ENCODE data around the gene HRH2. TPM values are rescaled to one million over a fixed set of nuclear protein-coding genes. Genes with fewer than 3 reads are reported as not detected.

HRH2 gene
- total RNA-seq, 2 donors from 2014 or later: 0.34 to 0.84 TPM

GRCh38 chr5:175670372-175670771 is 12.5 kb downstream of the HRH2 start:
- intact Hi-C loops (cut with DNase I, micrococcal nuclease): no loop called here
- ATAC-seq (no peak), DNase-seq (no peak)

GRCh38 chr5:175671013-175671412 is 13.1 kb downstream of the HRH2 start:
- DNase-seq (no peak), ATAC-seq (no peak)
- intact Hi-C loops (cut with DNase I, micrococcal nuclease): no loop called here

GRCh38 chr5:175672976-175673648 is 15.2 kb downstream of the HRH2 start:
- intact Hi-C loops (cut with DNase I, micrococcal nuclease): no loop called here

GRCh38 chr5:175674731-175675346 is 17.0 kb downstream of the HRH2 start:
- intact Hi-C loops (cut with DNase I, micrococcal nuclease): no loop called here
- ATAC-seq (no peak), DNase-seq (no peak)

More at GRCh38 chr5:175672976-175673648, 15.2 kb downstream of the HRH2 start:
- no peak for DNase-seq
- no peak for ATAC-seq

GRCh38 chr5:175675873-175676272 is 18.0 kb downstream of the HRH2 start:
- intact Hi-C loops (cut with DNase I, micrococcal nuclease): no loop called here
- DNase-seq (no peak), ATAC-seq (no peak)

GRCh38 chr5:175677571-175677970 is 19.7 kb downstream of the HRH2 start:
- DNase-seq (no peak), ATAC-seq (no peak)
- intact Hi-C loops (cut with DNase I, micrococcal nuclease): no loop called here

- ATAC-seq: no peak
- intact Hi-C loops (cut with DNase I, micrococcal nuclease): no loop called here
- no peak for DNase-seq
Measured at GRCh38 chr5:175678074-175678473, 20.2 kb downstream of the HRH2 start.

- intact Hi-C loops (cut with DNase I, micrococcal nuclease): no loop called here
- ATAC-seq (no peak), DNase-seq (no peak)
Measured at GRCh38 chr5:175679411-175679810, 21.5 kb downstream of the HRH2 start.

GRCh38 chr5:175680020-175680419 is 22.1 kb downstream of the HRH2 start:
- ATAC-seq (no peak), DNase-seq (no peak)
- intact Hi-C loops (cut with DNase I, micrococcal nuclease): no loop called here

- intact Hi-C loops (cut with DNase I, micrococcal nuclease): no loop called here
- DNase-seq: no peak
- ATAC-seq: no peak
Measured at GRCh38 chr5:175680463-175680862, 22.6 kb downstream of the HRH2 start.

GRCh38 chr5:175681045-175681967 is 23.4 kb downstream of the HRH2 start:
- intact Hi-C loops (cut with DNase I, micrococcal nuclease): no loop called here
- no peak for DNase-seq
- ATAC-seq: no peak

- DNase-seq: no peak
- no peak for ATAC-seq
- intact Hi-C loops (cut with DNase I, micrococcal nuclease): no loop called here
Measured at GRCh38 chr5:175681968-175682340, 24.1 kb downstream of the HRH2 start.

GRCh38 chr5:175682664-175683063 is 24.8 kb downstream of the HRH2 start:
- DNase-seq: no peak
- no peak for ATAC-seq
- intact Hi-C loops (cut with DNase I, micrococcal nuclease): no loop called here

- DNase-seq (no peak), ATAC-seq (no peak)
- intact Hi-C loops (cut with DNase I, micrococcal nuclease): no loop called here
Measured at GRCh38 chr5:175683231-175683630, 25.4 kb downstream of the HRH2 start.

GRCh38 chr5:175683921-175684320 is 26.1 kb downstream of the HRH2 start:
- DNase-seq (no peak), ATAC-seq (no peak)
- intact Hi-C loops (cut with DNase I, micrococcal nuclease): no loop called here

- DNase-seq (no peak), ATAC-seq (no peak)
- intact Hi-C loops (cut with DNase I, micrococcal nuclease): no loop called here
Measured at GRCh38 chr5:175684931-175685330, 27.1 kb downstream of the HRH2 start.

GRCh38 chr5:175685701-175686350 is 28.0 kb downstream of the HRH2 start:
- ATAC-seq (no peak), DNase-seq (no peak)
- intact Hi-C loops (cut with DNase I, micrococcal nuclease): no loop called here

- DNase-seq (no peak), ATAC-seq (no peak)
- intact Hi-C loops (cut with DNase I, micrococcal nuclease): no loop called here
Measured at GRCh38 chr5:175686396-175686795, 28.5 kb downstream of the HRH2 start.

GRCh38 chr5:175686826-175687225 is 29.0 kb downstream of the HRH2 start:
- intact Hi-C loops (cut with DNase I, micrococcal nuclease): no loop called here
- DNase-seq (no peak), ATAC-seq (no peak)
